Keratinocyte (primary cell): ENCODE data around the gene DEPDC7. TPM values are rescaled to one million over a fixed set of nuclear protein-coding genes. Genes with fewer than 3 reads are reported as not detected.

ENCODE experiments used
- DNase-seq: peaks from one replicate; pipeline ENCODE4 v3.0.0-alpha.2; 2011; ENCODE audit warnings: low read depth, missing footprints, low spot score
- FAIRE-seq: peaks from 2 replicates; lab custom pipeline; 2011; peaks lifted over from hg19 to GRCh38; lab: Jason Lieb, UNC
- H2AFZ ChIP-seq: 2 replicates; pipeline ENCODE4 v1.6.0; 2012; ENCODE audit warnings: low read length, control low read depth, inconsistent platforms; ENCODE audit not compliant: control insufficient read depth
- H3K27ac ChIP-seq: 2 replicates; pipeline ENCODE4 v1.5.1; 2011; ENCODE audit warnings: low read length; ENCODE audit not compliant: control insufficient read depth, insufficient read depth
- H3K27me3 ChIP-seq: 3 replicates; pipeline ENCODE4 v1.6.0; 2011; ENCODE audit warnings: low read length; ENCODE audit not compliant: control insufficient read depth, insufficient read depth; ENCODE audit errors: extremely low read depth
- H3K36me3 ChIP-seq, 2 experiments: 2 replicates in 1 of 2; 3 replicates in 1 of 2; pipeline ENCODE4 v1.5.1; 2011; ENCODE audit warnings: low read length in 2 of 2, mild to moderate bottlenecking in 1 of 2; ENCODE audit not compliant: control insufficient read depth in 2 of 2, insufficient read depth in 2 of 2; ENCODE audit errors: extremely low read depth in 1 of 2
- H3K4me1 ChIP-seq: 3 replicates; pipeline ENCODE4 v1.5.1; 2011; ENCODE audit warnings: low read length; ENCODE audit not compliant: control insufficient read depth, insufficient read depth; ENCODE audit errors: extremely low read depth
- H3K4me2 ChIP-seq: 3 replicates; pipeline ENCODE4 v1.6.0; 2011; ENCODE audit warnings: low read depth, low read length; ENCODE audit not compliant: control insufficient read depth, insufficient read depth; ENCODE audit errors: extremely low read depth
- H3K4me3 ChIP-seq, 3 experiments: fragments of 200-600 bp in 1 of 3; sonication (generic) in 1 of 3; 2 replicates in 2 of 3; 3 replicates in 1 of 3; pipeline ENCODE4 v1.5.1; 2011 to 2016; ENCODE audit warnings: low read length in 3 of 3, mild to moderate bottlenecking in 3 of 3, control low read depth in 2 of 3, inconsistent platforms in 1 of 3, low read depth in 1 of 3, mixed read lengths in 1 of 3, mixed run types in 1 of 3, moderate library complexity in 1 of 3; ENCODE audit not compliant: control insufficient read depth in 2 of 3, insufficient read depth in 2 of 3; ENCODE audit errors: extremely low read depth in 1 of 3
- H3K79me2 ChIP-seq: 2 replicates; pipeline ENCODE4 v1.6.0; 2012; ENCODE audit warnings: low read length; ENCODE audit not compliant: control insufficient read depth, insufficient read depth
- H3K9ac ChIP-seq: 3 replicates; pipeline ENCODE4 v1.6.0; 2011; ENCODE audit warnings: low read length; ENCODE audit not compliant: control insufficient read depth, insufficient read depth; ENCODE audit errors: extremely low read depth
- H3K9me1 ChIP-seq: 3 replicates; pipeline ENCODE4 v1.6.0; 2011; ENCODE audit warnings: low read length; ENCODE audit not compliant: control insufficient read depth, insufficient read depth; ENCODE audit errors: extremely low read depth
- H3K9me3 ChIP-seq: 2 replicates; pipeline ENCODE4 v1.5.1; 2012; ENCODE audit warnings: low read depth, low read length; ENCODE audit not compliant: control insufficient read depth
- H4K20me1 ChIP-seq: 3 replicates; pipeline ENCODE4 v1.6.0; 2011; ENCODE audit warnings: low read length; ENCODE audit not compliant: control insufficient read depth, insufficient read depth; ENCODE audit errors: extremely low read depth
- EZH2 ChIP-seq: IDR thresholded peaks from one replicate; pipeline ENCODE4 v1.6.1; 2012; ENCODE audit warnings: inconsistent platforms, mild to moderate bottlenecking, low read length, moderate library complexity
- dilution Hi-C: fragments of 300-500 bp; cut with MboI; formaldehyde crosslinking; loops from one replicate; pipeline ENCODE4 v1.7.0; 2020; ENCODE audit warnings: low sequenced_read_pairs; ENCODE audit not compliant: extremely low pct_ligation_motif_present
- polyA plus RNA-seq, 5 experiments: library from polyadenylated mRNA; depleted of rRNA in 3 of 5; stranded (reverse) in 3 of 5; stranded (forward) in 1 of 5; unstranded in 1 of 5; fragments of >200 nt; gene quantifications; 1 replicate in 1 of 5; 2 replicates in 3 of 5; 3 replicates in 1 of 5; pipeline versions ENCODE4 v1.2.1 to v1.2.3, GENCODE V29; 2011 to 2012; ENCODE audit warnings: missing spikeins in 2 of 5, low read depth in 1 of 5, low replicate concordance in 1 of 5
- TF ChIP-seq, protein P1 (sequence below), 3 experiments: IDR thresholded peaks in 1 of 3; conservative IDR thresholded peaks in 1 of 3; optimal IDR thresholded peaks in 1 of 3; 2 replicates in 2 of 3; 3 replicates in 1 of 3; pipeline versions ENCODE3 to v1.5.1; 2011; ENCODE audit warnings: low read length in 3 of 3, mild to moderate bottlenecking in 3 of 3, moderate library complexity in 2 of 3, control low read depth in 1 of 3, inconsistent platforms in 1 of 3; ENCODE audit not compliant: insufficient read depth in 2 of 3; ENCODE audit errors: extremely low read depth in 1 of 3

Gene DEPDC7
- polyA plus RNA-seq, 1 donor (not counting 4 experiments of a cell fraction or from before 2014, with no cell fraction given) = 29.8 TPM

DNA sequence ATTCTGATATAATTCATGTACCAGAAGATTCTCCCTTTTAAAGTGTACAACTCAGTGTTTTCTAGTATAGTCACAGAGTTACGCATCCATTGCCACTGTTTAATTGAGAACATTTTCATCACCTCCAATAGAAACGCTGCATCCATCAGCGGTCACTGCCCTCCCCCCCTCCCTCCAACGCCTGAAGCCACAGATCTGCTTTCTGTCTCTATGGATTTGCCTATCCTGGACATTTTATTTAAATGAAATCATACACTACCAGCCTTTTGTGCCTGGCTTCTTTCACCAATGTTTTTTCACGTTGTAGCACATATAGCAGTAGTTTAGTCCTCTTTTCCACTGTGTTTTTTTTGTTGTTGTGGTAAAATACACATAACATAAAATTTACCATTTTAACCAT is 46.5 kb downstream of the DEPDC7 start:
- Histone ChIP-seq H3K9me3 (no peaks in the 10 kb centered on the region), H4K20me1 (no peaks in the 10 kb centered on the region), H3K27ac (peak overlapping the region; percentile 83), H3K36me3 (peaks cover 11 to 20% of the 10 kb centered on the region in 2 experiments), H3K9me1 (no peaks in the 10 kb centered on the region), H3K9ac (peak overlapping the region; percentile 55), H3K27me3 (no peaks in the 10 kb centered on the region), H2AFZ (no peak overlapping the region), H3K4me2 (no peak overlapping the region), H3K4me1 (peaks cover 64% of the 10 kb centered on the region), H3K79me2 (no peaks in the 10 kb centered on the region), H3K4me3 (no peak overlapping the region)
- TF ChIP-seq, protein P1, sequence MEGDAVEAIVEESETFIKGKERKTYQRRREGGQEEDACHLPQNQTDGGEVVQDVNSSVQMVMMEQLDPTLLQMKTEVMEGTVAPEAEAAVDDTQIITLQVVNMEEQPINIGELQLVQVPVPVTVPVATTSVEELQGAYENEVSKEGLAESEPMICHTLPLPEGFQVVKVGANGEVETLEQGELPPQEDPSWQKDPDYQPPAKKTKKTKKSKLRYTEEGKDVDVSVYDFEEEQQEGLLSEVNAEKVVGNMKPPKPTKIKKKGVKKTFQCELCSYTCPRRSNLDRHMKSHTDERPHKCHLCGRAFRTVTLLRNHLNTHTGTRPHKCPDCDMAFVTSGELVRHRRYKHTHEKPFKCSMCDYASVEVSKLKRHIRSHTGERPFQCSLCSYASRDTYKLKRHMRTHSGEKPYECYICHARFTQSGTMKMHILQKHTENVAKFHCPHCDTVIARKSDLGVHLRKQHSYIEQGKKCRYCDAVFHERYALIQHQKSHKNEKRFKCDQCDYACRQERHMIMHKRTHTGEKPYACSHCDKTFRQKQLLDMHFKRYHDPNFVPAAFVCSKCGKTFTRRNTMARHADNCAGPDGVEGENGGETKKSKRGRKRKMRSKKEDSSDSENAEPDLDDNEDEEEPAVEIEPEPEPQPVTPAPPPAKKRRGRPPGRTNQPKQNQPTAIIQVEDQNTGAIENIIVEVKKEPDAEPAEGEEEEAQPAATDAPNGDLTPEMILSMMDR (optimal IDR thresholded peaks at IDR 0.05 in 1 of 3, IDR thresholded peaks at IDR 0.05 in 1 of 3, conservative IDR thresholded peaks at IDR 0.05 in 1 of 3; ENCODE audit: extremely low read depth in 1 of 3, insufficient read depth in 2 of 3, low read length in 3 of 3) = no peak
- no peak for TF ChIP-seq EZH2
- FAIRE-seq (no peak), DNase-seq (no peak)
- dilution Hi-C loops = no loop called here

DNA sequence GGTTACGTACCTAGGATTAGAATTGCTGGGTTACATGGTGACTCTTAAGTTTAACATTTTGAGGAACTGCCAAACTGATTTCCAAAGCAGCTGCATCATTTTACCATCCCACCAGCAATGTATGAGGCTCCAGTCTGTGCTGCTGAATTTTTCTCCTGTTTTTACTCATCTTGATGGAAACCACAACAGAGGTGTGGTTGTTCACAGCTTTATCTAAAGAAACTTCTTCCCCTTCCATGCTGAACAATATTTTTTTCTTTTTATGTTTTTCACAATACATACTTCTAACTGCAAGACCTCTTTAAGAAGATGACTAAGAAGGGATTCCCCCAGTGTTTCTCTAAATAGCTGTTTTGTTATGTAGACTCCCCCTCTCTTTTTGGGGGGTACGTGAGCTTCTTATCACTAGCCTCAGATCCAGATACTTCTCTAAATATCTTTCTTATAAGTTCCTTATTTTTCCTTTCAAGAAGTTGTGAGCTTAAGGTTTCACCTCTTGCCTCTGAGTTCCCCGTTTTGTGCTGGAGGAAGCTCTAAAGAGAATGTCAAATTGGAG is 47.7 kb downstream of the DEPDC7 start:
- Histone ChIP-seq H4K20me1 (no peaks in the 10 kb centered on the region), H3K9ac (peak overlapping the region; percentile 29), H3K9me1 (no peaks in the 10 kb centered on the region), H3K4me1 (peaks cover 64% of the 10 kb centered on the region), H3K79me2 (no peaks in the 10 kb centered on the region), H3K27ac (peak overlapping the region; percentile 83), H2AFZ (no peak overlapping the region), H3K9me3 (no peaks in the 10 kb centered on the region), H3K27me3 (no peaks in the 10 kb centered on the region), H3K36me3 (peaks cover 11 to 23% of the 10 kb centered on the region in 2 experiments), H3K4me3 (no peak overlapping the region), H3K4me2 (peak overlapping the region; percentile 45)
- DNase-seq (no peak), FAIRE-seq (peak; percentile 79)
- TF ChIP-seq, protein P1 (optimal IDR thresholded peaks at IDR 0.05 in 1 of 3, IDR thresholded peaks at IDR 0.05 in 1 of 3, conservative IDR thresholded peaks at IDR 0.05 in 1 of 3; ENCODE audit: extremely low read depth in 1 of 3, insufficient read depth in 2 of 3, low read length in 3 of 3) = no peak
- TF ChIP-seq EZH2 = no peak
- dilution Hi-C loops = no loop called here
